GM18505 (cell line): Measurements from ENCODE around the gene HSPA1L.
"Not testable (repeated sequence)": the region's sequence is repeated elsewhere in the genome, so short reads cannot be mapped to it uniquely, and the experiment has no call there.

Source experiments
- ATAC-seq: cut with Tn5 transposase; IDR thresholded peaks from one replicate; pipeline ENCODE4 v1.9.1; 2021; ENCODE audit not compliant: unreplicated experiment
- POLR2A ChIP-seq: IDR thresholded peaks from 4 replicates; pipeline ENCODE4 v1.6.1; 2011; ENCODE audit warnings: borderline replicate concordance; ENCODE audit not compliant: insufficient read depth, insufficient read length; ENCODE audit errors: extremely low read depth

HSPA1L gene

DNA sequence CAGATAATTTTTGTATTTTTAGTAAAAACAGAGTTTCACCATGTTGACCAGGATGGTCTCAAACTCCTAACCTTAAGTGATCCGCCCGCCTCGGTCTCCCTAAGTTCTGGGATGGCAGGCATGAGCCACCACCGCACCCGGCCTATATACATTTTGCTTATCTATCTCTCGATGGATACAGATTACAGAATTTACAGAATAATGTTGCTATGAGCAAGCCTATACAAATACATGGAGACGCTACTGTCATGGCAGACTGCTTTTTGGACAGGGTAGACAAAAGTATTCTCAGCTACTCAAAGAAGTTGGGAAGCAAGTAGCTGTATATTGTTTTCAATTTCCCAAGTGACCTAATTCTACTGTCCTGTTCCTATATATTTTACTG is 1.6 kb downstream of the HSPA1L start:
- no peak for TF ChIP-seq POLR2A
- no peak for ATAC-seq

DNA sequence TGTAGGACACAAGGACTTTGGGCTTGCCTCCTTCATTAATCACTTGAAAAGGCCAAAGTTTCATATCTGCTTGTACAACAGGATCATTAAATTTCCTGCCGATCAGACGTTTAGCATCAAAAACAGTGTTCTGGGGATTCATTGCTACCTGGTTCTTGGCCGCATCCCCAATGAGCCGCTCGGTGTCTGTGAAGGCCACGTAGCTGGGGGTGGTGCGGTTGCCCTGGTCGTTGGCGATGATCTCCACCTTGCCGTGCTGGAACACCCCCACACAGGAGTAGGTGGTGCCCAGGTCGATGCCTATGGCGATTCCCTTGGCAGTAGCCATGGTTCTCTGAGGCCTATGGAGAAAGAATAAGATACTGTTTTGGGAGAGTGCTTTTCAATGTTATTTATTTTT is 3.4 kb downstream of the HSPA1L start:
- TF ChIP-seq POLR2A: no peak
- no peak for ATAC-seq

DNA sequence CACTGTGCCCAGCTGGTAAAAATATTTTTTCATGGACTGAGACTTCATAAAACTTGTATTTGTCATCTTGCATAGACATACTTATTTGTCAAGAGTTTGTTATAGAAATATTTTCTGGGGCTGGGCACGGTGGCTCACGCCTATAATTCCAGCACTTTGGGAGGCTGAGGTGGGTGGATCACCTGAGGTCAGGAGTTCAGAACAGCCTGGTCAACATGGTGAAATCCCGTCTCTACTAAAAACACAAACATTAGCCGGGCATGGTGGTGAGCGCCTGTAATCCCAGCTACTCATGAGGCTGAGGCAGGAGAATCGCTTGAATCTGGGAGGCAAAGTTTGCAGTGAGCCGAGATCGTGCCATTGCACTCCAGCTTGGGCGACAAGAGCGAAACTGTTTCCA is 6.5 kb downstream of the HSPA1L start:
- ATAC-seq: not testable (repeated sequence)

DNA sequence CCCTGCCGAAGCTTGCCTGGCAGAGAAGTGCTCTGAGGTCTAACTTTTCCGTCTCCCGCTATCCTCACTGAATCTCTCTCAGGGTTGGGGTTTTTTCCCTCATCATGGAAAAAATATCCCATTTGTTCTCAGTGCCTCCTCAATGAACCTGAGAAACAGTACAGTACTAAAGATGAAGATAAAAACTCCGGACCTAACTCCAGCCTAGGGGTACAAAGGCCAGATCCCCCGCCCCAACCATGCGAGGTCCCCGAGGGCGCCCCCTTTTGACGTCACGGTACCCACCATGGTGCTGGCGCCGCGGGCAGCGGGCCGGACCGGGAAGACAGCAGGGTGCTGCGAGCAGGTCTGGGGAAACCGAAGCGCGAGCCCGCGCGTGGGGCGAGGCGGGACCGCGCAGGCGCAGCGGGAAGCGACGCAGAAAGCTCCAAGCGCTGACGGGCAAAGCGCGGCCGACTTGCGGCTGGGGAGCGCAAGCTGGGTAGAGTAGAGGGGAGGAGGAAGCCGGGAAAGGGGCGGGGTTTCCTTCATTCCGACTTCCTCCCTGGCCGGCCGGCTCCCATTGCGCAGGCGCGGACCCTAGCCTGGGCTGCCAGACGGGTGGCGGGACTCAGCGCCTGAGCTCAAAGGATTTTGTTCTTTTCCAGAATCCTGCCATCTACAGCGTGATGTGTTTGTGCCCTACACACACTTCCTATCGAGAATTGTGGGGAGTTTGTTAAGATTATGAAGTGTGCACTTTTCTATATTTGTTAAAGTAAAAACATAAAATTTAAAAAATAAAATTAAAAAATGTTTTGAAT is 8.4 kb downstream of the HSPA1L start, which contains the start of gene LSM2:
Gene LSM2, minus strand, starts transcription at position 497 of the 803 bp plus-strand sequence. Its CDS starts 209 bp downstream, at position 288.
- peak; percentile 97 for TF ChIP-seq POLR2A
- ATAC-seq: peak; percentile 88

DNA sequence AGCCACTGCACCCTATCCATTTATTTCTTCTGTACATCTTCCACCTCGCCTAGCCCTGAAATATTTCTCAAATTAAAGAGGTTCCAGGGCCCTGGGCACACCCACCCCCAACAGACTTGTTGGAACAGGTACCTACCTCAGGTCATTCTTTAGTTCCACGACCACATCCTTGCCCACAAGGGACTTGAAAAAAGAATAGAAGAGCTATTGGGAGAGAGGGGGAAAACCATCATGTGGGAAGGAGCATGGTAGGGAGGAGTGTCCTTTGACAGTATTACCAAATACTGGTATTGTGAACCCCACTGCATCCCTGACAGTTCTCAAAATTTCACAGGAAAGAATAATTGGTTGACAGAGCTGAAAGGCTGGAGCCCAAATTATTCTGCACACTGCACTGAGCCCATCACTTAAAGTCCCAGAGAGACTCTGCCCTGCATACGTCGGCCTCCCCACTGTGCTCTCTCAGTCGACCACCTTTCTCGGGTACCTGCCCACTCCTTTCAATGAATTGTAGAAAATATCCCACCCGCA is 9.1 kb downstream of the HSPA1L start:
- peak; percentile 26 for ATAC-seq

DNA sequence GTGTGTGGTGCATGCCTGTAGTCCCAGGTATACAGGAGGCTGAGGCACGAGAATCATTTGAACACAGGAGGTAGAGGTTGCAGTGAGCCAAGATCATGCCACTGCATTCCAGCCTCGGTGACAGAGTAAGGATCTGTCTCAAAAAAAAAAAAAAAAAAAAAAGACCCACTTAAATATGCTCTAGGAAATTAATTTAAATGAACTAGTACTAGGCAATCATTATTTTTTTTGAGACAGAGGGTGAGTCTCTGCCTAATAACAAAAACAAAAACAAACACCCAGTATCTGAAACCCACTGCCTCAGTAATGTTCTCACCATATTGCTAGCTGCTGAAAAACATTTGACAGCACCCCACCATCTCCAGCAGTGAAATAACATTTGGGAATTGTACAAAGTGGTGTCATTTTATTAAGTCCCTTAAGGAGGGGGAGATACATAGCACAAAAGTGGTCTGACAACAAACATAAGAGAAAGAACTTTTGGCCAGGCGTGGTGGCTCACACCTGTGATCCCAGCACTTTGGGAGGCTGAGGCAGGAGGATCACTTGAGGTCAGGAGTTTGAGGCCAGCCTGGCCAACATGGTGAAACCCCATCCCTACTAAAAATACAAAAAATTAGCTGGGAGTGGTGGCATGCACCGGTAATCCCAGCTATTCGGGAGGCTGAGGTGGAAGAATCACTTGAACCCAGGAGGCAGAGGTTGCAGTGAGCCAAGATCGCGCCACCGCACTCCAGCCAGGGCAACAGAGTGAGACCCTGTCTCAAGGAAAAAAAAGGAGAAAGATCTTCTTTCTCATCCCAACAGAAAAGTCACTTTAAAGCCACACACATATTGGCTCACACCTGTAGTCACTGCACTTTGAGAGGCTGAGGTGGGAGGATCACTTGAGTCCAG is 13.8 kb downstream of the HSPA1L start:
- ATAC-seq: not testable (repeated sequence)

More for the DNA sequence above, 9.1 kb downstream of the HSPA1L start:
- no peak for TF ChIP-seq POLR2A

DNA sequence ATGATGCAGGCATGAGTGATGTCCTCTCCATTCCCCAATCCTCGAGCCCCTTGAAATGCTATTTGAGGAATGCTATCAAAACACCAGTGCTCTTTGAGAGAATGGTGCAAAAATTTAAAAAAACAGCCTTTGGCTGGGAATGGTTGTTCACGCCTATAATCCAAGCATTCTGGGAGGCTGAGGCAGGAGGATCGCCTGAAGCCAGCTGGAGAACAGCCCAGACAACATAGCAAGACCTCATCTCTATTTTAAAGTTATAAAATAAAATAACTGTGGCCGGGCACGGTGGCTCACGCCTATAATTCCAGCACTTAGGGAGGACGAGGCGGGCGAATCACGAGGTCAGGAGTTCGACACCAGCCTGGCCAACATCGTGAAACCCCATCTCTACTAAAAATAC is 15.3 kb downstream of the HSPA1L start:
- ATAC-seq: no peak
- TF ChIP-seq POLR2A: no peak

DNA sequence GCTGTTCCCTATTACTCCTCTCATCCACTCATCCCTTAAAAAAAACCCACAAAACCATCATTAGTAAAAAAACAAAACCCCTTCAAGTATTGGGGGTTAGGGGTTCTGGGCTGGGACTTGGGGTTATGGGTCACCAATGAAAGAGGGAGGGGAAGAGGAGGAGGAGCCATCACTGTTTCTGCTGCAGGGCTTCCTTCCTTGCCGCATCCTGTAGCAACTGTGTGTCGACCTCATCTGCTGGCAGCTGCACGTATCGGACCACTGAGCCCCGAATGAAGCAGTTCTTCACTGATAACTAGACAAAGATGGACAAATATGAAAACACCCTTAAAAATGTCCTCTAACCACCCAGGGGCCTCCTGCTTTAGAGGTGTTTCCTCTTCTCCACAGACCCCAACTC is 17.5 kb downstream of the HSPA1L start:
- TF ChIP-seq POLR2A: no peak
- ATAC-seq: no peak

DNA sequence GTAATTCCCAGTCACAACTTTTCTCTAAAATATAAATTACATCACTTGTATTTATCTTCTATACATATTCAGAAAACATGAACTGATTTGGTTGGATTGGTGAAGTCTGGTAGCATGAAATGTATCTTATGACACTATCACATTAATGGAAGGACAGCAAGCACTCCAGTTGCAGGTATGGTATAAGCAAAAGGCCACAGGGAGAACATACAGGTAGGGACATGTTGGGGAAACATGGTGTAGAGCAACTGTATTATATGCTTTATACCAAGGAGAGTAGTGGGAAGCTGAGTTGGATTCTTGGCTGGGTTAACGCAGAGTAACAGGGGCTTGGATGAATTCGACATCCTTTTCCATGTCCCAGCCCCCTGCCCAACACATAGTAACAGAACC is 18.1 kb downstream of the HSPA1L start:
- ATAC-seq: no peak
- no peak for TF ChIP-seq POLR2A

DNA sequence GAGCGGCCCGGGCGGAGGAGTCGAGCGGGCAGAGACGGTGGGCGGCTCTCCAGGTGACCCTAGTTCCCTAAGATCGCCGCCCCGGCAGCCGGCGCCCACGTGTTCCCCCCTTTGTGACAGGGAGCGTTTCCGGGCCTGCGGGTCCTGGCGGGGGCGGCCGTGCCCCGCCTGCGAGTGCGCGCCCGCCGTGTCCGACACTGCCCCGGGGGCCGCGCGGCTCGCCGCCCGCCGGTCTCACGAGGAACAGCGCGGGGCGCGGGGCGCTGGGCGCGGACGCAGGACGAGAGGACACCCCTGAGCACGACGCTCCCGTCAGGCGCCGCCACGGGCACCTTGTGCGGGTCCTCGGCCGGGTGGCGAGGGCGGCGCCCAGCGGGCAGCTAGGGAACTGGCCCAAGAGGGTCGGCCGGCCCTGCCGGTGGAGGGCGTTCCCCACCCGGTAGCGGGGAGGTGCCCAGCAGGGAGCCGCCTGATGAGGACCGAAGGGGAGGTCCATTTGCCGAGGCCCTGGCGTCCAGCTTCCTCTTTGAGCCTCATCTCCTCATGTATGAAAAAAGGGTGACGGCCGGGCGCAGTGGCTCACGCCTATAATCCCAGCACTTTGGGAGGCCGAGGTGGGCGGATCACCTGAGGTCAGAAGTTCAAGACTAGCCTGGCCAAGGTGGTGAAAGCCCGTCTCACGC is 19.3 kb downstream of the HSPA1L start, which contains the start of gene VARS1:
Gene VARS1, minus strand, starts transcription at position 137 of the 683 bp plus-strand sequence. CDS start 535 bp downstream, outside the sequence.
- ATAC-seq: peak; percentile 67
- TF ChIP-seq POLR2A: peak; percentile 72

DNA sequence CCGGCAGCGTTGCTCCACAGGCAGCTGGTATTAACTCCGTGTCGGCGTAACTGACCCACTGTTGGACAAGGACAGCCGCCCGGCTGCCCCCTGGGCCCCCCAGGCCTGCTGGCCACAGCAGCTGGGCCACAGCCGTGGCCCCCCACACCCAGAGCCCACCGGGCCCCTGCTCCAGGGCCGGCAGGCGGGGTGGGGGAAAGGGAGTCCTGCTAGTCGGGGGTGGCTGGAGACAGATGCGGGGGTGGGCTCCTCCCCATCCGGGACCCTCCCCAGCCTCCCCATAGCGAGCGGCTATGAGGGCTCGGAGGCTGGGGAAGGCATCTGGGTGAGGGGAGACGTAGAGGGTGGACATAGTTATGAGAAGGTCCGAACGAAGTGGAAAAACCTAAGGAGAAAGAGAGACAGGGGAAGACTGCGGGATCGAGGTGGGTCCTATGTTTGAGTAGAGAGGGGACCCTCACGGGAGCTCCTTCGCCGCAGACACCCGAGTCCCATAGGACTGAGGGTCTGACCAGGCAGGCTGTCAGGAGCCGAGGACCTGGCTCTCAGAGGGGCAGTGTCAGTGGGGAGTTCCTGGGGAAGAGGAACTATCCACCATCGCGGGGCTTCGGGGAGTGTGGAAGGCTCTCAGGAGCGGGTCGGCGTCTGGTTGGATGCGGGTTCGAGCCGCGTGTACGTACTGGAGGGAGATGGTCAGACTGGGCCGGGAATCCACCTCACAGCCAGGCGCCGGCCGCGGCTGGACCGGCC is 20.0 kb downstream of the HSPA1L start:
- TF ChIP-seq POLR2A: no peak
- ATAC-seq: no peak

DNA sequence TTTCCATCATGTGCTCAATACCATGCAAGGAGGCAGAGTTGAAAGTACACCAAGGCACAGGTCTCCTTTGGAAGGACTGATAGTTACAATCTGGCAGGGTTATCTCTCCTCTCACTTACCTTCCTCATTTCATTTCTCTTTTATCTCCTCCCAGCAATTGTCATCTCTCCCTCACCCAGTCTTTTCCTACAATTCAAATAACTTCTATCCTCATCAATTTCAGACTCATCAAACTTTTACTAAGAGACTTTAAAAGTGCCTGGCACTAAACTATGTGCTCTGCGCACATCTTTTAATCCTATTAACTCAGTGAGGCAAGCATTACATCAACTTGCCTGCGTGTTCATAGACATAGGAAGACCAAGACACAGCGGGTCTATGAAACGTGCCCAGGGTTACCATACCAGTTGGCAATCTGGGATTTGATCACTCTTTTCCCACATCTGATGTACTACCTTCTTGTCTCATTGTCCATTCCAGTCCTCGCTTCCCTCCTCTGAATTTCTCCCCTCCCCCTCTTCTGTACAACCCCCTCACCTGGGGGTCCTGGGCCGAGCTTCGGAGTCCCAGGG is 20.7 kb downstream of the HSPA1L start:
- TF ChIP-seq POLR2A: no peak
- no peak for ATAC-seq

DNA sequence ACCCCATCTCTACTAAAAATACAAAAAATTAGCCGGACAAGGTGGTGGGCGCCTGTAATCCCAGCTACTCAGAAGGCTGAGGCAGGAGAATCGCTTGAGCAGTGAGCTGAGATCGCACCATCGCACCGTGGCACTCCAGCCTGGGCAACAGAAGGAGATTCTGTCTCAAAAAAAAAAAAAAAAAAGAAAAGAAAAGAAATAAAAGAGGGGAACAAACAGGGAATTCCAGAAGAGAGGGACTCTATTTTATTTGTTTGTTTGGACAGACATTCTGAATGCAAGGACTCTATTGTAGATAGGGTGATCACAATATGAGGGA is 21.2 kb downstream of the HSPA1L start:
- not testable (repeated sequence) for ATAC-seq
